NB4 (cell line): ENCODE data around the gene CNTN1.

ENCODE experiments used
- CTCF ChIP-seq: IDR thresholded peaks from one replicate; pipeline ENCODE4 v1.5.1; 2012; ENCODE audit warnings: low read depth, low read length
- MAX ChIP-seq: IDR thresholded peaks from 2 replicates; pipeline ENCODE4 v1.6.1; 2011; ENCODE audit warnings: low read depth, low read length
- MYC ChIP-seq: IDR thresholded peaks from 2 replicates; pipeline ENCODE4 v1.6.1; 2011; ENCODE audit warnings: low read depth, low read length
- POLR2A ChIP-seq: IDR thresholded peaks from 2 replicates; pipeline ENCODE4 v1.6.1; 2011; ENCODE audit warnings: mild to moderate bottlenecking; ENCODE audit not compliant: insufficient read length; ENCODE audit errors: extremely low read depth

- no peak for TF ChIP-seq CTCF
- TF ChIP-seq MAX, result no peak
- no peak for TF ChIP-seq POLR2A
- no peak for TF ChIP-seq MYC
These were observed 277.6 kb downstream of the CNTN1 start for GRCh38 chr12:40969796-40970195.
